ENCODE results near the gene DLGAP1. TPM values are rescaled to one million over a fixed set of nuclear protein-coding genes. Genes with fewer than 3 reads are reported as not detected.
"Not testable (repeated sequence)": the region's sequence is repeated elsewhere in the genome, so short reads cannot be mapped to it uniquely, and the experiment has no call there.

Gene DLGAP1
- total RNA-seq, 1 donor from 2014 or later = 0.48 TPM

DNA sequence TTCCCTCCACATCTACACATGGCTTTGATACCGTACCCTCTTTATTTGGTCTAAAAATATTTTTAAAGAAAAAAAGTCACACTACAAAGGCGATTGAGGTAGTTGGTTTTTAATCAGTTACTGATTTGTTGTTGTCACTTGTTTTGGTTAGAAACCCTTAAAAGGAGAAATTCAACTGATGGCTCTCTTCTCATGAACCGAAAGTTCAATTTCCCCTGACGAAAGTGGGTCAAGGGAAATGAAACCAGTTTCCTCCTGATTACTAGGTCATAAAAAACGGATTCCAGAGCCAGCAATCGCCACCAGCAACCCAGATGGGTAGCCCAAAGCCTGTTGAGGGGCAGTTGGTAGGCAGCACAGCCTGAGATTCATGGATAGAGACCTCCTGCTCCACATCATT lies 63.2 kb downstream of the DLGAP1 start:
- no peak for DNase-seq (ENCODE audit: low spot score)
- ATAC-seq = no peak

DNA sequence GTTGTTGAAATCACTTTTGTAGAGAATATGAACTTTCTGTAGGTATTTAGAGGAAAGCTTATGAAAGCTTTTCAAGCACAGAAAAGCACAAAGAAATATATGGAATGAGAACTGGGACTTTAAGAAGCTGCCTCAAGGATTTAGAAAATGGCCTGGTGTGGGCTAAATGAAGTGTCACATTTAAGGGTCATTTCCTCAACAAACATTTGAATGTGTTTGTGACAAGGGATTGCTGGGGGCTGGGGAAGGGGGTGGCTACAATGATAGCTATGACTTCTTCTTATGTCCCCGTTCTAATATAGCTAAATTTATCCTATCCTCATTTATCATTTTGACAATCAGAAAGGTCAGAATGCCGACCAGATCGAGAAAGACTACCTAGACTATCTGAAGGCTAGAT lies 69.2 kb downstream of the DLGAP1 start:
- DNase-seq (ENCODE audit: low spot score) = no peak

DNA sequence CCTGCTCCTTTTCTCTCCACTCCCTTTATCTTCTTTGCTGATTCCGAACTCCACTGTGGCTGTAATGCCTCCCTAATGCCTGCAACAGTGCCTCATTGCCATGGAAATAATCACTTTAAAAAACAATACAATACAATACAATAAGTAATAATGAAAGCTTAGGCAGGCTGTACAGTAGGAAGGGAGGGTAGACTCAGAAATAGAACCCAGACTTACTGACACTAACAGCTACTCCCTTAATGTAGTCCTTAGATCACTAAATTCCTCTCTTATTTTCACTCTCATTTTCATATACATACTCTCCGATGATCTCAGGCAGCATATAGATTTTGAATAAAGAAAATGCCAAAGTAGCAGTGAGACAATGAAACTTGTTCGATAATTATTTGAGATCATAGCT lies 70.2 kb downstream of the DLGAP1 start:
- ATAC-seq (no peak), DNase-seq (ENCODE audit: low spot score) (no peak)

More for the DNA sequence above, 69.2 kb downstream of the DLGAP1 start:
- ATAC-seq = no peak

DNA sequence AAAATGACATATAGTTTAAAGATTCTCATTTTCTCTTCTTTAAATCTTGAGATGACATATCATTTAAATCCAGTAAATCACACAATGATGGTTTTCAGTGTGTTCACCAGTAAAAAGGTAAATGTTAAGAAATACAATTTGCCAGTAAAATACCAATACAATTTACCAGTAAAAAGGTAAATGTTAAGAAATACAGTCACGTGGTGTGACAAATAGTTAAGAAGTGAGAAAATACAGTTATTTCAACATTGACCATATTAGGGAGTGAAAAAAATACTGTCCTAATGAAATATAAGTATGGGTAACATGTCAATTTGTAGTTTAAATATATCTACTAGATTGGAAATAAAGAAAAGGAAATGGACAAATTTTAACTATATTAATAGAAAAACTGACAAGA lies 80.5 kb downstream of the DLGAP1 start:
- no peak for ATAC-seq
- DNase-seq (ENCODE audit: low spot score) = no peak

DNA sequence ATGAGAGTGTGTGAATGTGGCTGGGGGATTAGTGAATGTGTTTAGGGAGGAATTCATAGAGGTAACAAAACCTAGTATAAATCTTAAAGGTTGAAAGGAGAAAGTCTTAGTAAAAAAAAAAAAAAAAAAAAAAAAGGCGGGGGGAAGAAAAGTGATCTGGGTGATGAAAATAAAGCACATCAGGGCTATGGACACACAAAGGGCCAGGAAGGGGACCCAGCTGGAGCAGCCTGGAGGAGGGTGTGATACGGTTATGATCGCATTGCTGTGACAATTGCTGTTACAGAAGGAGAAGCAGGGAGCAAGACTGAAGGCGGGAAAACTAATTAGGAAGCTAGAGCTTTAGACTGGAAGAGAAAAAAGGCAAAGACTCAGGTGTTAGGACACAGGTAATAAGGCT lies 85.4 kb downstream of the DLGAP1 start:
- ATAC-seq (no peak), DNase-seq (ENCODE audit: low spot score) (no peak)

DNA sequence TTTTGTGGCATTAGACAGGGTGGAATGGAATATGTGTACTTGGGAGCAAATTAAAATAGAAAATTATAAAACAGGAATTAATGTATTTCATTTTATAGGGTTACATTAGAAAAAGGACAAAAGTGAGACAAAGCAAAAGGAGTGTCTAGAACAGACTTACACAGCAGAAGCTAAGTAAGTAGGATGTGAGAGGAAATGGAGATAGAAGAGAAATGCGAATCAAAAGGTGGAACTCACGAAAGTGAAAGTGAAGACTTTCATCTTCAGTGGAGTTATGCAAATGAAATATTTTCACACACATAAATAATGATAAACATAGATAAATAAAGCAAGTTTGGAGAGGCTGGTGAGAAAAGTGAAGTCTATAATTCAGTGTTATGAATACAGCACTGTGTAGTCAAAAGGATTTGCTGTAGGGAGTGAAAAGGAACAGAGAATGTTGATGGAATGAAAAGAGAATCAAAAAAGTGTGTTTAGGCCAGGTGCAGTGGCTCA lies 94.8 kb downstream of the DLGAP1 start:
- no peak for ATAC-seq
- DNase-seq (ENCODE audit: low spot score) = no peak

DNA sequence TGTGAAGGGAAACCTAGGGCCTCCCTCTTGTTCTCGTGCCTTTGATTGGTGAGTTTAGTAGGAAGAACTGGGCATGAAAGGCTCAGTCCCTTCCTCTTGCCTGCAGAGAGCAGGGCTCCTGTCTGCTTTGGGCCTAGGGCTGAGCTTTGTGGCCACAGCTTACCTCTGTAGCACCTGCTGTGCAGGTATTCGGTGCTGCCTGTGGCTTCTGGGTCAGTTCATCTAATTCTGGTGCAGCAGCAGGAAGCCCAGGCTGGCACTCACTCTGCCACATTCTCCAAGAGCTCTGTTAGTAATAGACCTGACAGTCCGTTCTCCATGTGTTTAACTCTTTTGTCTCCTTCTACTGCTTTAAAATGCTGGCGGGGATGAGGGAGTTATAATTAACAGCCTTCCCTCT lies 96.5 kb downstream of the DLGAP1 start:
- ATAC-seq (no peak), DNase-seq (ENCODE audit: low spot score) (no peak)

DNA sequence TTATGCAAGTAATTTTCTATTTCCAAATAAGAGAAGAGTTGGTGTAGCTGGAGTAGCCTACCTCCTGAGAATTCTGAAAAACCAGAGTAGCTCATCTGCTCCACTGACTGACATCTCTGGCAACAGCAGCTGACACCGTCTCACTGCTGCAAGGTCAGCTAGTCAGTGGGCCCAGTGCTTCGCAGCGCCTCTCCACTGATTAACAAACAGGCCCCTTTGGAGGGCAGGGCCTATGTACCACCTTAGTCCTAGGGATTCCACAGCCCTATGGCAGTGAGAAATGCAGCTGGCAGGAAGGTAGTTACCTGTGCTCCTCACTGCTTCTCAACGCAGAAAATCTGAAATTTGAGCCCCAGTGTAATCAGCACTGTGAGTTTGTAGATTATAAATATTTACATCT lies 97.5 kb downstream of the DLGAP1 start:
- no peak for DNase-seq (ENCODE audit: low spot score)
- ATAC-seq = no peak

DNA sequence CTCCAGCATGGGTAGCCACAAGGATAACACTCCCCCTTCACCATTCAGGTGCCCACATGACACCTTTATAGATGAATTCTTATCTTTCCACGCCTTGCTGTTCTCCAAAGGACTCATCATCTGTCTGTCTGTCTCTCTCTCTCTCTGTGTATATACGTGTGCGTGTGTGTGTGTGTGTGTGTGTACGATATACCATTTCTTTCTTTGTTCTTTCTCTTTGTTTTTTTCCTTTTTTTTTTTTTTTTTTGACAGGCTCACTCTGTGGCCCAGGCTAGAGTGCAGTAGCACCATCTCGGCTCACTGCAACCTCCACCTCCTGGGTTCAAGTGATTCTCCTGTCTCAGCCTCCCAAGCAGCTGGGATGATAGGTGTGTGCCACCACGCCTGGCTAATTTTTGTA lies 98.2 kb downstream of the DLGAP1 start:
- no peak for DNase-seq (ENCODE audit: low spot score)
- ATAC-seq = no peak

DNA sequence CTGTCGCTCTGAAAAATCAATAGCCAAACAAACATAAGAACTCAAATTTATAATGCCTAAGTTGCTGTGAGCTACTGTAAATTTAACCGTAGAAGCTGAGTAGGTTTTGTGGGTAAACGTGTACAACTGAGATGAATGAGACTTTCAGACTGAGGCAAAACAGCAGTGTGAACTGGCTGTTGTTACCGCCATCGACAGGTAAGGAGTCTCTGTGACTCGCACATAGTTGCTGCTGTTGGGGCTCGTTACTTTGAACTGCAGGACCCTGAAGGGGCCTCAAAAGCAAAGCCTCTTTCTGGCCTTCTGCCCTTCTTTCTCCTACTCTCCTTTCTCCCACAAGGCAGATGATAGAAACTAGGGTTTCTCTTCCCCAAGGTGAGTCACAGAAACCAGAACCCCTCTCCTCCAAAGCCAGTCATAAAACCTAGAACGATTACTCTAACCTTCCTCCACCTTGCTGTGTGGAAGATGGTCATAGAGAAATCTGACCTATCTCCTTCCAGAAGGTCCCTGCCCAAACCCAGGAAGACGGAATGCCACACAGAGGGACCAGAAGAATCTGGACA lies 101.2 kb downstream of the DLGAP1 start:
- DNase-seq (ENCODE audit: low spot score) = no peak
- no peak for ATAC-seq

DNA sequence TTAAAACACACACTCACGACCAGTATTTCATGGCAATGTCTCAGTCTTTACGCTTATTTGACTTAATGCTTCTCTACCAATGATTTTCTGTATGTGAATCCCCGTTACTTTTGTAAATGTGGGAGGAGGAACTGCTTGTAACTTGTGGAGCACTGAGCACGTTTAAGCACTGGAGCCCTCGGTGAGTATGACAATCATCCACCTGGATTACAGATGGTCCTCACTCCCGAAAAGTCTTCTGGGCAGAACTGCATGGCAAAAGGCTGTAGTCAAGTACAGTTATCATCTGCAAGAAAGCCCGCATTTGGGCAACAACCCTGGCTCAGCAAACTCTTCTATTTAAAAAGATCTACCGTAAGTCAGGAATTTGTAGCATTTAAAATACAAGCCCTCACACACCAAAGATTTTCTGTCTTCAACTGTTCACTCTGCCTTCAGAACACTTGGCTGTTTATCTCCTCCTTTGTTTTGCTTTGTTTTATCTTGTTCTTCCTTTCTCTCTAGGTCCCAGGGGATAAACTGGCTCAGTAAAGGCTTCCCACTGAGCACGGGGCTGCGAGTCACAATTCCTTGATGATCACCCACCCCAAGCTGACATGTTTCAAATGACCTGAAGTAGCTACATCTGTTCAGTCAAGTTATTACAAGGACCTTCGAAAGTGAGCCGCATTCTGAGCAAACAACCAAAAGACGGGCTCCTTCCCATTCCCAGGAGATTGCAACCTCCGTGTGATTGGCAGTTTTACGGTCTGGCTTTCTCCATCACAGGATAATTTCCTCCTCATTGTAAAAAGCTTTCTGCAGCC lies 102.2 kb downstream of the DLGAP1 start:
- DNase-seq (ENCODE audit: low spot score) (no peak), ATAC-seq (no peak)

DNA sequence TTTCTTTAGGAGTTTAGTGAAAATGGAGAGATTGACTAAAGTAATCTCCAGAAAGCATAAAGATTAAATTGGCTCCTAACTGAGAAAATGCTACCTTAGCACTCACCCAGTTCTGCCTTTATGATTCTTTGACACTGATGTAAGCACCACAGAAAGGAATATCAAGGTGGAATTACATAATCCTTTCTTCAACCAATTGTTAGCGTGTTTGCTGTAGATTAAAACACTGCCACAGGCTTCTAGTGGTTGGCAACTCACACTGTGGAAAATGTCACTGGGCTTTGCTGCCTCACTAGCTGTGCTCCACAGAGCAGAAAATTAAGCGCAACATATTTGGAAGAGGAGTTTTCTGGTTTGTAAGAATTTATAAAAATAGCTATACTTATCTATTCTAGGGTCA lies 104.1 kb downstream of the DLGAP1 start:
- DNase-seq (ENCODE audit: low spot score) (no peak), ATAC-seq (no peak)

DNA sequence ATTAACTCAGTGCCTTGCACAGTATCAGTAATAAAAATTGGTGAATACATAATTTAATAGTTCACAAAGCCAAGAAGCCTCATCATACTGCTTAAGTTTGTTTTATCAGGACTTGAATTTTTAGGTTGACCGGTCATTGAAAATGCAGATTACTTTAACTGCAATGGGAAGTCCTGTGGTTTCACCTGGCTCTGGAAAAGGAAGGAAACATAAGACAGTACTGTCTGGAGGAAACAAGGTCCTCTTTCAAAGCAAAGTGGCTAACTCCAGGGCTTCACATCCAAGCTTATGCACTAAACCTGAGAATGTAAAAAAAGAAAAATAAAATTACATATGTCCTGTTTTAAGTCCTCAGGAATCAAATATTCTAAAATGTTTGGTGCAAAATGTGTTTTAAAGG lies 119.7 kb downstream of the DLGAP1 start:
- DNase-seq (ENCODE audit: low spot score) (no peak), ATAC-seq (no peak)

DNA sequence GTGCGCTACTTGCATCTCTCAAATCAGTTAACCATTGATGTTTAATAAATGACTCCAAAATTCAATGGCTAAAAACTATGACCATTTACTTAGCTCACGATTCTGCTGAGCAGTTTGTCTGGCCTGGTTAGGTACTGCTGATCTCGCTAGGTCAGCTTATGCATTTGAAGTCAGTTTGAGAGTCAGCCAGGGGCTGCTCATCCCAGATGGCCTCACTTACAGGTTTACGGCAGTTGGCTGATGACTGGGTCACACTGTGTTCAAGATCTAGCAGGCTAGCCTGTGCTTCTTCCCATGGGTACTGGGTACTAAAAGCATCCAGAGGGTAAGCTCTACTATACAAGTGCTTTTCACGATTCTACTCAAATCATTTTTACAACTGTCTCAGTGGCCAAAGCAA lies 122.1 kb downstream of the DLGAP1 start:
- no peak for DNase-seq (ENCODE audit: low spot score)
- no peak for ATAC-seq

DNA sequence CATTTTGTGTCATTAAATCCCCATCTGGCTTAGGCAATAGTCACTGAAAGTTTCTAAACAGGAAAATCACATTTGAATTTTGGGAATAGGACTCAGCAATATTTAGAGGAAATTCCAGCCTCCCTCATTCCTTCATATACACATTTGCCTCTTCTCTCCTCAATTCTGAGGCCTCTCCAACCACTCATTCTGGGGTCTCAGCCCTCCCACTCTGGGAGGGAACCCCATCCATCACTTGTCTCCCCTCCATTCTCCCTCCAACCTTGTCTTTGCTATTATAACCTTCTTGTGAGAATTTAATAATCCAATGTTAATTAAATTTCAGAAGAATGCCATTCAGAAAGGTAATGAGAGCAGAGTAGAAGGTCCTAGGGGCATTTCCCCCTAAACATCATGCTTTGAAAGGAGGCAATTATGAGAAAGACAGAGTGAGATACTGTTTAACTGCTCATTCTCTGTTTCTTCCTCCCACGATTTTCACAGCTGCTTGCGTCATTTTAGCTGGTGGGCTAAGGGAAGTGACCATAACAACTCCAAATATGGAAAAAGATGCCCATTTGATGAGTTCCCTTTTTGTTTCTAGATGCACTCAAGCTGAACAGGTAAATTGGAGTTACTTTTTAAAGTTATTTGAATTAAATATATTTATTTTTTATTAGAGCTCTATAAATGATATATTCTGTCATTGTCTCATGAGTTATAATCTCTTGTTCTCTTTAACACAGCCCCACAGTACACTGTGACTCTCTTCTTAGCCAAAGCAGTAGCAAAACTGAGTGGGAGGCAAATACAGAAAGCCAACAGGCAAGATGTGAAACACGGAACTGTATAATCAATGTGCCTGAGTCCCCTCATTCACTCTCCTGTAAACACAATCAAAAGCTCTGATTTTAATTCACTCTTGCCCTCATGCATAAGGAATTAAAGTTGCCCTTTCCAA lies 135.1 kb downstream of the DLGAP1 start:
- no peak for ATAC-seq
- DNase-seq (ENCODE audit: low spot score) = no peak

DNA sequence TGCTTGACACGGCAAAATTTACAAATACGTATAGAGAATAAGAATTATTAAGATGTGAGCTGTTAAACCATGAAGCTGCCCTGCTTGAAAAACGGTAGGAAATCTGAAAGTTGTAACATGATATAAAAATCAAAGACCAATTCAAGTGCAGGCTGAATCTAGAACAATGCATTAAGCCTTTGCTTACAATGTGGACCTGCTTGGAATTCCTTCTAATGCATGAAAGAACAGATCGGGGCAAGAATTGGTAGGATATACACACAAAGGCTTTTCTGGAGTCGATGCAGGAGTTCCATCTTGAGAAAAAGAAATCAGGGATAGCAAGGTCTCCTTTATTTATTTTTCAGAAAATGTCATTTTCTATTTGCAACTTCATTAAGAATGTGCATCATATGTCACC lies 136.8 kb downstream of the DLGAP1 start:
- DNase-seq (ENCODE audit: low spot score) = no peak
- no peak for ATAC-seq

DNA sequence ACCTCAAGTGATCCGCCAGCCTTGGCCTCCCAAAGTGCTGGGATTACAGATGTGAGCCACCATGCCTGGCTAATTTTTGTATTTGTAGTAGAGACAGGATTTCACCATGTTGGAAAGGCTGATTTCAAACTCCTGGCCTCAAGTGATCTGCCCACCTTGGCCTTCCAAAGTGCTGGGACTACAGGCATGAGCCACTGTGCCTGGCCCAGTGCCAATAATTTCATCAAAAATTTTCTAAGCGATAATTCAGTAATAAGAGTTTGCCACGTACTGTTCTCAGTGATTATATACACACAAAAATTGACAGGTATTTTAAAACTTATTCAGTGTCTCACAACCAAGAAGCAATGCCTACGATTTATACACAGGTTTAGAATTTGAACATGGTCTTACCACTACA lies 143.2 kb downstream of the DLGAP1 start:
- not testable (repeated sequence) for ATAC-seq

DNA sequence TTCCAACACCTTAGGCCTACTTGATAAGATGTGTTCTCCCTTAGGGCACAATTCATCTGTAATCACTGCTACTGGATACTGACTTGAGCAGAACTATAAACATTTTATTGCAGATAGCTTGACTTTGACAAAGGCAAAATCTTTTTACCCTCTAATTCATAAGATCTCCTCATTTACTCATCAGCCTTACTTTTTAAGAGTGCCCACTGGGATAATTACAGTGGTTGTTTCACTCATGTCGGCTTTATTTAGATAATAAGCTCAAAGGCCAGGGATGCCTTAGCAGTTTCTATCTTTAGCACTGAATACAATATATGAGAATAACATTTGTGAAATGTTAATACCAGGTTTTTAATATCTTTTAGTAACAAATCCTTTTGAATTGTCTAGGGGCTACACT lies 144.0 kb downstream of the DLGAP1 start:
- DNase-seq (ENCODE audit: low spot score) (no peak), ATAC-seq (no peak)

More for the DNA sequence above, 143.2 kb downstream of the DLGAP1 start:
- not testable (repeated sequence) for DNase-seq (ENCODE audit: low spot score)

DNA sequence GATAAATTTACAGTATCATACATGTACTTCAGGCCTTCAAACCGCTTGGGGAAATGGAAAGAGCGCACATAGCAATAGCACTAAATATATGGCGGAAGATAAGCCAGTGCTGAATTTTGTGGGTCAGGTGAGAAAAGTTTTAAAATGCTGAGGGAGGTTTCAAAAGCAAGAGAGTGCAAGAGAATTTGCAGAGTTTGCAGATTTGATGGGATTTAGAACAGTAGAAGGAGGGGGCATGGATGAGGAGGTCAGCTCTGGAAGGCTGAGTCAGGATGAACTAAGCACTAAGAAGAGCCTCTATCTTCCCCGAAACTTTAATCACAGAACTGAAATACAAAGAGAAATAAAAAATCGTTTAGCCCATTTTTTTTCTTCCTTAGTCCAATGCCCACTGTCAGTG lies 145.9 kb downstream of the DLGAP1 start:
- no peak for DNase-seq (ENCODE audit: low spot score)
- ATAC-seq = no peak

DNA sequence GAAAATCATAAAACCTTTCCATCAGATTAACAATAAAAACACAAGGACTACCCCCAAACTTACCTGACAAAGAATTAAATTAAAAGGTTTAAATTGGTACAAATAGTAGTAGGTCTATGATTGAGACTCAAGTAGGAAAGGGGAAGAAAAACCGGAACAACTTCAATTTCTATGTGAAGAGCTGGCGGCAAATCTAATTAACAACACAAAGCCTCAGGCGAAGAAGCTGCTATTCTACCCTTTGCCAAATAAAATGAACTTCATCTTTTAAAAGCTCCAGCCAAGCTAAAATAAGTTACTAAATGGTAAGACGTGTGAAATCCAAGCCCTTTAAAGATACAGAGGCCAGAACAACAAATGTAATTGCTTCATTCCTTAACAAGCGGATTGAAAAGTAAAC lies 146.5 kb downstream of the DLGAP1 start:
- ATAC-seq = no peak

DNA sequence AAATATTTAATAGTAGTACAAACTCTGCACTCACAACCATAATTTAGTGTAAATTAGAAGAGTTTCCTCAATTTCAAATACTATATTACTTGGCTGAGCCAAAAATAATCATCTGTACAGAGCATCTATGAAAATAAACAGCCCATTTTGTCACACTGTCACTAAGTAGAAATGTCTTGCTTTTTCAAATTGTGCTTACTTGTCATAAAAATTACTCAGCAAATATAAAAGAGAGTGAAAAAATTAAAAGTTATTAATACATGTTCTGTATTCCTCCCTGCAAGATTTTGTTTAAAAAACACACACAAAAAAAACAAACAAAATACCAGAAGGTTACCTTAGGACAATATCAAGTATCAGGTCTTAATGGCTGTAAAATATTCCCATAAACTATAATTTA lies 155.7 kb downstream of the DLGAP1 start:
- ATAC-seq (no peak), DNase-seq (ENCODE audit: low spot score) (no peak)

More for the DNA sequence above, 146.5 kb downstream of the DLGAP1 start:
- DNase-seq (ENCODE audit: low spot score) = no peak

DNA sequence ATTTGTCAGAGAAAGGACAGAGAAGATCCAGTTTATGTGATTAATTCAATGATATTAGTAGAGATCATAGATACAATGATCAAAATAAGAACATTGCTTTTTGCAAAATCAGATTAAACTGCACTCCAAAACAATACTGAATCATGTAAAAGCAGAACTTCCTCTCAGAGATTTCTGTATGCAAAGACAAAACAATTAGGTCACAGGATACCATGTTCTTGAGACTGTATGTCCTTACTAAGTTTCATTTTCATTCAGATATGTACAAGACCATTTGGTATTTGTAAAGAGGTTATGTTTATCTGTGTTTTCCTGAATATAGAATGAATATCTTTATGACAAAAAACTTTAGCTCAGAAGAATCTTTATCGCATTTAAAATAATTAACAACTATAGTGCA lies 161.8 kb downstream of the DLGAP1 start:
- ATAC-seq = no peak
- no peak for DNase-seq (ENCODE audit: low spot score)

Data from left lobe of liver (tissue), 2 donors.